ENCODE data around the gene SESN1. TPM values are rescaled to one million over a fixed set of nuclear protein-coding genes. Genes with fewer than 3 reads are reported as not detected.
"Not testable (repeated sequence)": the region's sequence is repeated elsewhere in the genome, so short reads cannot be mapped to it uniquely, and the experiment has no call there.

Gene SESN1
- total RNA-seq: 1 to 10 TPM; 3.9 to 7.0 (median 5.2) TPM

- H3K9me3 Mint-ChIP-seq: no peaks in the 10 kb centered on the region
Measured at GRCh38 chr6:109094416-109095035, at the start of gene SESN1. TSS of gene SESN1 (minus strand) at chr6:109094846. CDS start at chr6:109094073, 773 bp downstream.

GRCh38 chr6:109143191-109143590 is 48.5 kb upstream of the SESN1 start:
- H3K36me3 Mint-ChIP-seq (ENCODE audit: insufficient read depth): peaks cover 9% of the 10 kb centered on the region
- no peak overlapping the region for H3K4me3 Mint-ChIP-seq
- H3K9me3 Mint-ChIP-seq: no peaks in the 10 kb centered on the region
- no peaks in the 10 kb centered on the region for H3K4me1 Mint-ChIP-seq (ENCODE audit: low read depth)
- DNase-seq (no peak), ATAC-seq (no peak)
- H3K27me3 Mint-ChIP-seq (ENCODE audit: low read depth): no peaks in the 10 kb centered on the region

More at GRCh38 chr6:109094416-109095035, at the start of gene SESN1:
- Mint-ChIP-seq H3K36me3 (ENCODE audit: insufficient read depth) (peaks cover 2% of the 10 kb centered on the region), H3K27me3 (ENCODE audit: low read depth) (no peaks in the 10 kb centered on the region), H3K4me3 (peak within 1 kb of the TSS; percentile 92), H3K4me1 (ENCODE audit: low read depth) (peaks cover 42% of the 10 kb centered on the region)
- ATAC-seq: peak; percentile 71 to 85
- DNase-seq: peak; percentile 75

- H3K4me3 Mint-ChIP-seq; ATAC-seq; DNase-seq; H3K36me3 Mint-ChIP-seq (ENCODE audit: insufficient read depth); H3K4me1 Mint-ChIP-seq (ENCODE audit: low read depth); H3K27me3 Mint-ChIP-seq (ENCODE audit: low read depth); H3K9me3 Mint-ChIP-seq: not testable (repeated sequence)
Measured at GRCh38 chr6:109142067-109142466, 47.4 kb upstream of the SESN1 start.

GRCh38 chr6:109139109-109139508 is 44.5 kb upstream of the SESN1 start:
- ATAC-seq (no peak), DNase-seq (no peak)
- H3K4me3 Mint-ChIP-seq: no peak overlapping the region
- no peaks in the 10 kb centered on the region for H3K27me3 Mint-ChIP-seq (ENCODE audit: low read depth)
- peaks cover 2% of the 10 kb centered on the region for H3K36me3 Mint-ChIP-seq (ENCODE audit: insufficient read depth)
- H3K9me3 Mint-ChIP-seq: peaks cover 3% of the 10 kb centered on the region
- H3K4me1 Mint-ChIP-seq (ENCODE audit: low read depth): no peaks in the 10 kb centered on the region

- not testable (repeated sequence) for ATAC-seq, DNase-seq
Measured at GRCh38 chr6:109136530-109136929, 41.9 kb upstream of the SESN1 start.

GRCh38 chr6:109136039-109136438 is 41.4 kb upstream of the SESN1 start:
- ATAC-seq; H3K27me3 Mint-ChIP-seq (ENCODE audit: low read depth); H3K36me3 Mint-ChIP-seq (ENCODE audit: insufficient read depth); H3K4me3 Mint-ChIP-seq; H3K9me3 Mint-ChIP-seq; H3K4me1 Mint-ChIP-seq (ENCODE audit: low read depth); DNase-seq: not testable (repeated sequence)

More at GRCh38 chr6:109136530-109136929, 41.9 kb upstream of the SESN1 start:
- H3K4me3 Mint-ChIP-seq; H3K4me1 Mint-ChIP-seq (ENCODE audit: low read depth); H3K9me3 Mint-ChIP-seq; H3K27me3 Mint-ChIP-seq (ENCODE audit: low read depth); H3K36me3 Mint-ChIP-seq (ENCODE audit: insufficient read depth): not testable (repeated sequence)

GRCh38 chr6:109135600-109135999 is 41.0 kb upstream of the SESN1 start:
- H3K4me3 Mint-ChIP-seq; DNase-seq; H3K4me1 Mint-ChIP-seq (ENCODE audit: low read depth); H3K27me3 Mint-ChIP-seq (ENCODE audit: low read depth); H3K36me3 Mint-ChIP-seq (ENCODE audit: insufficient read depth); H3K9me3 Mint-ChIP-seq; ATAC-seq: not testable (repeated sequence)

GRCh38 chr6:109130065-109130464 is 35.4 kb upstream of the SESN1 start:
- Mint-ChIP-seq H3K4me1 (ENCODE audit: low read depth) (peaks cover 1% of the 10 kb centered on the region), H3K4me3 (no peak overlapping the region), H3K36me3 (ENCODE audit: insufficient read depth) (peaks cover 9% of the 10 kb centered on the region), H3K27me3 (ENCODE audit: low read depth) (no peaks in the 10 kb centered on the region), H3K9me3 (peaks cover 3% of the 10 kb centered on the region)
- no peak for ATAC-seq
- no peak for DNase-seq

GRCh38 chr6:109125504-109125903 is 30.9 kb upstream of the SESN1 start:
- Mint-ChIP-seq H3K36me3 (ENCODE audit: insufficient read depth) (peaks cover 9% of the 10 kb centered on the region), H3K4me1 (ENCODE audit: low read depth) (peaks cover 7% of the 10 kb centered on the region), H3K9me3 (no peaks in the 10 kb centered on the region), H3K4me3 (no peak overlapping the region), H3K27me3 (ENCODE audit: low read depth) (no peaks in the 10 kb centered on the region)
- DNase-seq (no peak), ATAC-seq (no peak)

GRCh38 chr6:109124219-109124618 is 29.6 kb upstream of the SESN1 start:
- DNase-seq: no peak
- Mint-ChIP-seq H3K36me3 (ENCODE audit: insufficient read depth) (peaks cover 6% of the 10 kb centered on the region), H3K9me3 (no peaks in the 10 kb centered on the region), H3K27me3 (ENCODE audit: low read depth) (no peaks in the 10 kb centered on the region), H3K4me1 (ENCODE audit: low read depth) (peaks cover 12% of the 10 kb centered on the region), H3K4me3 (no peak overlapping the region)
- no peak for ATAC-seq

GRCh38 chr6:109121411-109121810 is 26.8 kb upstream of the SESN1 start:
- Mint-ChIP-seq H3K4me3 (no peak overlapping the region), H3K9me3 (no peaks in the 10 kb centered on the region)
- ATAC-seq: no peak

GRCh38 chr6:109118871-109119354 is 24.3 kb upstream of the SESN1 start:
- DNase-seq: no peak

More at GRCh38 chr6:109121411-109121810, 26.8 kb upstream of the SESN1 start:
- Mint-ChIP-seq H3K4me1 (ENCODE audit: low read depth) (peaks cover 12% of the 10 kb centered on the region), H3K36me3 (ENCODE audit: insufficient read depth) (peaks cover 3% of the 10 kb centered on the region), H3K27me3 (ENCODE audit: low read depth) (no peaks in the 10 kb centered on the region)
- no peak for DNase-seq

GRCh38 chr6:109118337-109118736 is 23.7 kb upstream of the SESN1 start:
- Mint-ChIP-seq H3K9me3 (no peaks in the 10 kb centered on the region), H3K4me3 (no peak overlapping the region), H3K36me3 (ENCODE audit: insufficient read depth) (no peaks in the 10 kb centered on the region), H3K27me3 (ENCODE audit: low read depth) (no peaks in the 10 kb centered on the region), H3K4me1 (ENCODE audit: low read depth) (peaks cover 12% of the 10 kb centered on the region)
- DNase-seq (no peak), ATAC-seq (no peak)

More at GRCh38 chr6:109118871-109119354, 24.3 kb upstream of the SESN1 start:
- Mint-ChIP-seq H3K36me3 (ENCODE audit: insufficient read depth) (no peaks in the 10 kb centered on the region), H3K4me3 (no peak overlapping the region), H3K27me3 (ENCODE audit: low read depth) (no peaks in the 10 kb centered on the region), H3K4me1 (ENCODE audit: low read depth) (peaks cover 12% of the 10 kb centered on the region), H3K9me3 (no peaks in the 10 kb centered on the region)
- no peak for ATAC-seq

GRCh38 chr6:109117346-109118035 is 22.8 kb upstream of the SESN1 start:
- H3K36me3 Mint-ChIP-seq (ENCODE audit: insufficient read depth): no peaks in the 10 kb centered on the region
- H3K4me3 Mint-ChIP-seq: no peak overlapping the region
- H3K4me1 Mint-ChIP-seq (ENCODE audit: low read depth): peaks cover 15% of the 10 kb centered on the region
- DNase-seq: no peak
- no peaks in the 10 kb centered on the region for H3K9me3 Mint-ChIP-seq
- no peak for ATAC-seq
- H3K27me3 Mint-ChIP-seq (ENCODE audit: low read depth): no peaks in the 10 kb centered on the region

- not testable (repeated sequence) for DNase-seq; H3K36me3 Mint-ChIP-seq (ENCODE audit: insufficient read depth); ATAC-seq; H3K4me1 Mint-ChIP-seq (ENCODE audit: low read depth); H3K27me3 Mint-ChIP-seq (ENCODE audit: low read depth); H3K4me3 Mint-ChIP-seq; H3K9me3 Mint-ChIP-seq
Measured at GRCh38 chr6:109112663-109113062, 18.0 kb upstream of the SESN1 start.
